CD4-positive, alpha-beta T cell treated with Interleukin-6 for 4 hours (primary cell): ENCODE measurements around the gene SPACA9.

Experiments
- DNase-seq: peaks from one replicate; pipeline ENCODE4 v3.0.0-alpha.2; 2020; ENCODE audit warnings: mixed read lengths

Gene SPACA9

GRCh38 chr9:132878695-132879456 lies at the start of gene SPACA9:
TSS of gene SPACA9 (plus strand) at chr9:132878898. CDS start at chr9:132883948, 5,050 bp downstream.
- peak; percentile 54 for DNase-seq

- DNase-seq, result no peak
These were observed 46.4 kb upstream of the SPACA9 start for GRCh38 chr9:132832171-132832881.

GRCh38 chr9:132833550-132834121 lies 45.1 kb upstream of the SPACA9 start:
- DNase-seq, result no peak

- DNase-seq, result no peak
These were observed 44.4 kb upstream of the SPACA9 start for GRCh38 chr9:132834343-132834742.

GRCh38 chr9:132837501-132838286 lies 41.0 kb upstream of the SPACA9 start:
- DNase-seq, result no peak

GRCh38 chr9:132838291-132838690 lies 40.4 kb upstream of the SPACA9 start:
- no peak for DNase-seq

- no peak for DNase-seq
These were observed 37.7 kb upstream of the SPACA9 start for GRCh38 chr9:132840980-132841379.

- no peak for DNase-seq
These were observed 36.3 kb upstream of the SPACA9 start for GRCh38 chr9:132842124-132843044.

- DNase-seq, result no peak
These were observed 32.4 kb upstream of the SPACA9 start for GRCh38 chr9:132846109-132846917.

GRCh38 chr9:132846918-132847515 lies 31.7 kb upstream of the SPACA9 start:
- no peak for DNase-seq

GRCh38 chr9:132849185-132849706 lies 29.5 kb upstream of the SPACA9 start:
- peak; percentile 3 for DNase-seq

GRCh38 chr9:132853482-132853881 lies 25.2 kb upstream of the SPACA9 start:
- no peak for DNase-seq

- no peak for DNase-seq
These were observed 23.9 kb upstream of the SPACA9 start for GRCh38 chr9:132854832-132855231.

GRCh38 chr9:132855904-132856303 lies 22.8 kb upstream of the SPACA9 start:
- no peak for DNase-seq

GRCh38 chr9:132857031-132857430 lies 21.7 kb upstream of the SPACA9 start:
- DNase-seq, result no peak

- DNase-seq, result no peak
These were observed 20.9 kb upstream of the SPACA9 start for GRCh38 chr9:132857616-132858342.

GRCh38 chr9:132858751-132859150 lies 19.9 kb upstream of the SPACA9 start:
- no peak for DNase-seq

GRCh38 chr9:132861666-132862065 lies 17.0 kb upstream of the SPACA9 start:
- DNase-seq, result no peak

- no peak for DNase-seq
These were observed 16.2 kb upstream of the SPACA9 start for GRCh38 chr9:132862533-132862932.

GRCh38 chr9:132863096-132863495 lies 15.6 kb upstream of the SPACA9 start:
- DNase-seq, result no peak
